HAP-1 (cell line): Measurements from ENCODE around the gene EEFSEC.

Experiments
- DNase-seq, 2 experiments: peaks; one replicate each; pipeline ENCODE4 v3.0.0-alpha.2; 2016 to 2020; ENCODE audit warnings: low spot score in 2 of 2
- H3K27me3 ChIP-seq: fragments of 250-450 bp; sonication (Bioruptor Pico); 2 replicates; pipeline ENCODE4 v1.5.1; 2020; ENCODE audit warnings: low read depth, mild to moderate bottlenecking, moderate library complexity
- H3K36me3 ChIP-seq: fragments of 250-450 bp; sonication (Bioruptor Pico); replicated peaks from 2 replicates; pipeline ENCODE4 v1.5.1; 2020; ENCODE audit warnings: mild to moderate bottlenecking
- H3K4me1 ChIP-seq: fragments of 250-450 bp; sonication (Bioruptor Pico); 2 replicates; pipeline ENCODE4 v1.5.1; 2020; ENCODE audit warnings: mild to moderate bottlenecking
- H3K4me3 ChIP-seq: fragments of 250-450 bp; sonication (Bioruptor Pico); 2 replicates; pipeline ENCODE4 v1.5.1; 2020; ENCODE audit warnings: mild to moderate bottlenecking, moderate library complexity
- H3K9me3 ChIP-seq: fragments of 250-450 bp; sonication (Bioruptor Pico); 2 replicates; pipeline ENCODE4 v1.5.1; 2020; ENCODE audit warnings: mild to moderate bottlenecking, moderate library complexity
- in situ Hi-C: fragments of 300-500 bp; cut with MboI; formaldehyde crosslinking; loops from 3 replicates; pipeline ENCODE4 v1.14.3; 2020; ENCODE audit warnings: low sequenced_read_pairs, inconsistent platforms, mixed read lengths

Gene EEFSEC

GRCh38 chr3:128421439-128421836 is 268.2 kb downstream of the EEFSEC start:
- in situ Hi-C loops: no loop called here
- Histone ChIP-seq H3K4me1 (no peaks in the 10 kb centered on the region), H3K27me3 (no peaks in the 10 kb centered on the region), H3K36me3 (no peaks in the 10 kb centered on the region), H3K9me3 (no peaks in the 10 kb centered on the region), H3K4me3 (no peak overlapping the region)
- no peak for DNase-seq

- in situ Hi-C loops: no loop called here
- no peak for DNase-seq
- Histone ChIP-seq H3K36me3 (no peaks in the 10 kb centered on the region), H3K4me1 (peaks cover 3% of the 10 kb centered on the region; the same call in 1 of the 2 replicates), H3K4me3 (no peak overlapping the region), H3K27me3 (no peaks in the 10 kb centered on the region), H3K9me3 (no peaks in the 10 kb centered on the region)
Observed at GRCh38 chr3:128421966-128422365, 268.7 kb downstream of the EEFSEC start.

- H3K4me3 ChIP-seq: no peak overlapping the region
- H3K4me1 ChIP-seq: peaks cover 3% of the 10 kb centered on the region; the same call in 1 of the 2 replicates
- H3K36me3 ChIP-seq: no peaks in the 10 kb centered on the region
- H3K9me3 ChIP-seq: no peaks in the 10 kb centered on the region
- no peaks in the 10 kb centered on the region for H3K27me3 ChIP-seq
- in situ Hi-C loops: no loop called here
- no peak for DNase-seq
Observed at GRCh38 chr3:128422762-128423524, 269.7 kb downstream of the EEFSEC start.

- Histone ChIP-seq H3K27me3 (no peaks in the 10 kb centered on the region), H3K4me3 (no peak overlapping the region), H3K9me3 (no peaks in the 10 kb centered on the region), H3K36me3 (no peaks in the 10 kb centered on the region), H3K4me1 (peaks cover 3% of the 10 kb centered on the region; the same call in 1 of the 2 replicates)
- DNase-seq: no peak
- in situ Hi-C loops: no loop called here
Observed at GRCh38 chr3:128423525-128424147, 270.4 kb downstream of the EEFSEC start.

GRCh38 chr3:128424508-128425069 is 271.3 kb downstream of the EEFSEC start:
- H3K27me3 ChIP-seq: no peaks in the 10 kb centered on the region
- no peak overlapping the region for H3K4me3 ChIP-seq
- no peaks in the 10 kb centered on the region for H3K9me3 ChIP-seq
- DNase-seq: no peak
- H3K36me3 ChIP-seq: no peaks in the 10 kb centered on the region
- H3K4me1 ChIP-seq: peaks cover 3% of the 10 kb centered on the region; the same call in 1 of the 2 replicates
- in situ Hi-C loops: no loop called here

GRCh38 chr3:128425142-128425845 is 272.0 kb downstream of the EEFSEC start:
- Histone ChIP-seq H3K27me3 (no peaks in the 10 kb centered on the region), H3K9me3 (no peaks in the 10 kb centered on the region), H3K36me3 (no peaks in the 10 kb centered on the region), H3K4me3 (no peak overlapping the region), H3K4me1 (peaks cover 3% of the 10 kb centered on the region; the same call in 1 of the 2 replicates)
- in situ Hi-C loops: no loop called here
- DNase-seq: no peak

- Histone ChIP-seq H3K4me1 (peaks cover 3% of the 10 kb centered on the region; the same call in 1 of the 2 replicates), H3K36me3 (no peaks in the 10 kb centered on the region), H3K4me3 (no peak overlapping the region), H3K9me3 (no peaks in the 10 kb centered on the region), H3K27me3 (no peaks in the 10 kb centered on the region)
- no peak for DNase-seq
- in situ Hi-C loops: no loop called here
Observed at GRCh38 chr3:128425846-128426127, 272.5 kb downstream of the EEFSEC start.

GRCh38 chr3:128426128-128426921 is 273.0 kb downstream of the EEFSEC start:
- Histone ChIP-seq H3K36me3 (no peaks in the 10 kb centered on the region), H3K9me3 (no peaks in the 10 kb centered on the region), H3K4me3 (peak overlapping the region; percentile 16; the same call in 1 of the 2 replicates), H3K27me3 (no peaks in the 10 kb centered on the region), H3K4me1 (peaks cover 3% of the 10 kb centered on the region; the same call in 1 of the 2 replicates)
- in situ Hi-C loops: no loop called here
- DNase-seq: peak; percentile 43 to 79

- in situ Hi-C loops: no loop called here
- Histone ChIP-seq H3K4me3 (no peak overlapping the region), H3K27me3 (no peaks in the 10 kb centered on the region), H3K36me3 (no peaks in the 10 kb centered on the region), H3K4me1 (peaks cover 6% of the 10 kb centered on the region), H3K9me3 (no peaks in the 10 kb centered on the region)
- DNase-seq: no peak
Observed at GRCh38 chr3:128427175-128427857, 274.0 kb downstream of the EEFSEC start.

GRCh38 chr3:128427872-128428822 is 274.9 kb downstream of the EEFSEC start:
- in situ Hi-C loops: no loop called here
- Histone ChIP-seq H3K4me3 (no peak overlapping the region), H3K27me3 (no peaks in the 10 kb centered on the region), H3K4me1 (peaks cover 11% of the 10 kb centered on the region), H3K36me3 (no peaks in the 10 kb centered on the region), H3K9me3 (no peaks in the 10 kb centered on the region)
- no peak for DNase-seq

- H3K27me3 ChIP-seq: no peaks in the 10 kb centered on the region
- in situ Hi-C loops: no loop called here
- no peak overlapping the region for H3K4me3 ChIP-seq
- H3K36me3 ChIP-seq: no peaks in the 10 kb centered on the region
- H3K4me1 ChIP-seq: peaks cover 15% of the 10 kb centered on the region
- DNase-seq: no peak
- H3K9me3 ChIP-seq: no peaks in the 10 kb centered on the region
Observed at GRCh38 chr3:128429275-128429674, 276.0 kb downstream of the EEFSEC start.

- Histone ChIP-seq H3K9me3 (no peaks in the 10 kb centered on the region), H3K4me3 (no peak overlapping the region), H3K4me1 (peaks cover 15% of the 10 kb centered on the region), H3K27me3 (no peaks in the 10 kb centered on the region), H3K36me3 (no peaks in the 10 kb centered on the region)
- no peak for DNase-seq
- in situ Hi-C loops: loop anchor here (5.0 kb wide), 1 partner anchor 178 kb away; no protein-coding TSS in a partner anchor
Observed at GRCh38 chr3:128429751-128430150, 276.5 kb downstream of the EEFSEC start.
